ENCODE measurements around the gene MTCL3.

The MTCL3 gene

GRCh38 chr6:127514773-127515227 is 4.3 kb downstream of the MTCL3 start:
- peak; percentile 68 for DNase-seq

GRCh38 chr6:127514179-127514772 is 4.9 kb downstream of the MTCL3 start:
- no peak for DNase-seq

GRCh38 chr6:127513425-127513824 is 5.7 kb downstream of the MTCL3 start:
- DNase-seq: no peak

GRCh38 chr6:127510876-127511275 is 8.3 kb downstream of the MTCL3 start:
- DNase-seq: no peak

- DNase-seq: no peak
These were observed 12.2 kb downstream of the MTCL3 start for GRCh38 chr6:127506894-127507293.

- DNase-seq: no peak
These were observed 16.1 kb downstream of the MTCL3 start for GRCh38 chr6:127503022-127503421.

GRCh38 chr6:127497410-127497809 is 21.7 kb downstream of the MTCL3 start:
- peak; percentile 6 for DNase-seq

- DNase-seq: no peak
These were observed 22.7 kb downstream of the MTCL3 start for GRCh38 chr6:127496471-127496870.

GRCh38 chr6:127494240-127494767 is 24.8 kb downstream of the MTCL3 start:
- no peak for DNase-seq

- DNase-seq: no peak
These were observed 29.9 kb downstream of the MTCL3 start for GRCh38 chr6:127489248-127489647.

GRCh38 chr6:127486934-127487333 is 32.2 kb downstream of the MTCL3 start:
- no peak for DNase-seq

- no peak for DNase-seq
These were observed 34.8 kb downstream of the MTCL3 start for GRCh38 chr6:127484212-127484863.

GRCh38 chr6:127483399-127484055 is 35.6 kb downstream of the MTCL3 start:
- no peak for DNase-seq

- DNase-seq: no peak
These were observed 36.8 kb downstream of the MTCL3 start for GRCh38 chr6:127482325-127482724.

GRCh38 chr6:127481628-127482027 is 37.5 kb downstream of the MTCL3 start:
- DNase-seq: no peak

GRCh38 chr6:127481111-127481510 is 38.0 kb downstream of the MTCL3 start:
- no peak for DNase-seq

- DNase-seq: no peak
These were observed 41.5 kb downstream of the MTCL3 start for GRCh38 chr6:127477658-127478057.

GRCh38 chr6:127475823-127476176 is 43.3 kb downstream of the MTCL3 start:
- no peak for DNase-seq

- DNase-seq: no peak
These were observed 43.9 kb downstream of the MTCL3 start for GRCh38 chr6:127475135-127475822.

- no peak for DNase-seq
These were observed 47.5 kb downstream of the MTCL3 start for GRCh38 chr6:127471379-127472255.

GRCh38 chr6:127468936-127469335 is 50.2 kb downstream of the MTCL3 start:
- no peak for DNase-seq

GRCh38 chr6:127466416-127466815 is 52.7 kb downstream of the MTCL3 start:
- no peak for DNase-seq

Measured in NCI-H1105 (cell line).